Activated naive CD8-positive, alpha-beta T cell treated with anti-CD3 and anti-CD28 coated beads, Interleukin-2, amount 50 U/mL, for 16 hours (primary cell): ENCODE data around the gene CASR.

Experiments
- DNase-seq: peaks from one replicate; pipeline ENCODE4 v3.0.0-alpha.2; 2020; ENCODE audit warnings: low read depth, low spot score

Gene CASR

GRCh38 chr3:122214711-122215110 is 31.2 kb downstream of the CASR start:
- no peak for DNase-seq

GRCh38 chr3:122215592-122216298 is 32.3 kb downstream of the CASR start:
- DNase-seq, result no peak

DNA sequence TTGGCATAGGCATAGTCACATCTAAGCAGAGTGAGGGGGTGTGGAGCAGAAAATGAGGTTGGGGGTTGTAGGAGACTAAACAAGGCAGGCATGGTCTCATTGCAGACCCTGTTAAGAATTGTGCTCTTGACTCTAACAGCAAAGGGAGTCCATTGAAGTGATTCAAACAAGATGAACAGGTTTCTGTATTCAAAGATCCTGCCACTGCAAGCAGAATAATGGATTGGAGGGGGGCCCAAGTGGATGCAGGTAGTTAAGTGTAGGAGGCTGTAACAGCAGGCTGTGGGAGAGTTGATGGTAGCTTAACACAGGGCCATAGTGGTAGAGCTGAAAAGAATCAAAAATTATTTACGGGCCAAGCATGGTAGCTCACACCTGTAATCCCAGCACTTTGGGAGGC is 34.4 kb downstream of the CASR start:
- DNase-seq, result no peak

- no peak for DNase-seq
Observed at GRCh38 chr3:122219242-122219872, 35.9 kb downstream of the CASR start.

DNA sequence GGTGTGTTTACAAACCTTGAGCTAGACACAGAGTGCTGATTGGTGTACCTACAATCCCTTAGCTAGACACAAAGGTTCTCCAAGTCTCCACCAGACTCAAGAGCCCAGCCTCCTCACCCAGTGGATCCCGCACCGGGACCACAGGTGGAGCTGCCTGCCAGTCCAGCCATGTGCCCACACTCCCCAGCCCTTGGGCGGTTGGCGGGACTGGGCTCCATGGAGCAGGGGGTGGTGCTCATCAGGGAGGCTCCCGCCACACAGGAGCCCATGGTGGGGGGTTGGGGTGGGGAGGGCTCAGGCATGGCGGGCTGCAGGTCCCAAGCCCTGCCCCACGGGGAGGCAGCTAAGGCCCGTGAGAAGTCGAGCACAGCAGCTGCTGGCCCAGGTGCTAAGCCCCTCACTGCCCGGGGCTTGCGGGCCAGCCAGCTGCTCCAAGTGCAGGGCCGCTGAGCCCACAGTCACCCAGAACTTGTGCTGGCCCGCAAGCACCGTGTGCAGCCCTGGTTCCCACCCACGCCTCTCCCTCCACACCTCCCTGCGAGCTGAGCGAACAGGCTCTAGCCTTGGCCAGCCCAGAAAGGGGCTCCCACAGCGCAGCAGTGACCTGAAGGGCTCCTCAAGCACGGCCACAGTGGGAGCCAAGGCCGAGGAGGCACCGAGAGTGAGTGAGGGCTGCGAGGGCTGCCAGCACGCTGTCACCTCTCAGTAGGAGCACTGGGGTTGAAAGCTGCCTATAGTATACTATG is 43.7 kb downstream of the CASR start:
- DNase-seq, result no peak

DNA sequence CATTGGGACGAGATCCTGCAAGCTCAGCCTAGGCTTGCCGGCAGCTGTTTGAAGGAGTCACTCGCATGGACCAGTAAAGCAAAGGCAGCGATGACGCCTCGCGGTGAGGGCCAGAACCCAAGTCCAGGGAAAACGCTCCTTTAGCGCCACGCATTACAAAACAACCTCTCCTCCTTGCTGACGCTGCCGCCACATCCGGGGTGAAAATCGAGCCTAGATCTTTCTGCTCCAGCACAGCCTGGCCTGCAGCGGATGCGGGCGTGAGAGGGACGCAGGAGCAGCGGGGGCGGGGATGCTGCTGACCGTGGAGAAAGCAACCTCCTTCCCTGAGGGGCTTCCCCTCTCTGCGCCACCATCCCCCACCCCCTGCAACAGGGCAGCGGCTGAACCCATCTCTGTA is 46.7 kb downstream of the CASR start:
- DNase-seq, result no peak

DNA sequence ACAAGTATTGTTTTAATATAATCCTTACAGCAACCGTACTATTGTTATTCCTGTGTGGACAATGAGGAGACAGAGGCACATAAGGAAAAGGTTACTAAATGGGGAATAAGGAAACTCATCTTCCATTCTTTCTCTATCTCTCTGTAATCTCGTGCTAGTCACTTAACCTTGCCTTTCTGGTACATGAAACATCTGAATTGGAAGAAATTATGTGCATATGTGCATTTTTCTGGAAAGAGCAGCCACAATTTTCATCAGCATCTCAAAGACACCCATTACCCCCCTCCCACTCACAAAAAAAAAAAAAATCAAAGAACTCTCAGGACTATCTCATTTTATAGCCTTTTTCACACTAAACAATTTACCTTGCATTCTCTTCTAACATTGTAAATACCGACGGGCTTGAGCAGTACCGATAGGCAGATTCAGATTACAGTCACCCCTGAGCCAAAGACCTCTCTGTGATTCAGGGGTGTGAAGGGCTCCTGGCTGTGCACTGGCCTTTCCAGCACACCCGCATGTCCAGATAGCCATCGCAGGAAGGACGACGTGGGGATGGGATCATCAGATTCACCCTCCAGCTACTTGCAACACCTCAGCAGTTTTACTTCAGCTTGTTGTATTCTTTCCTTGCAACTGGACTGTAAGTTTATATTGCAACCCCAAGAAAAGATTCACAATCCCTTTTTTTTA is 48.1 kb downstream of the CASR start:
- DNase-seq, result no peak

- DNase-seq, result no peak
Observed at GRCh38 chr3:122232485-122232884, 49.0 kb downstream of the CASR start.

GRCh38 chr3:122233101-122233952 is 49.9 kb downstream of the CASR start:
- DNase-seq, result no peak

GRCh38 chr3:122234117-122234516 is 50.6 kb downstream of the CASR start:
- DNase-seq, result no peak

DNA sequence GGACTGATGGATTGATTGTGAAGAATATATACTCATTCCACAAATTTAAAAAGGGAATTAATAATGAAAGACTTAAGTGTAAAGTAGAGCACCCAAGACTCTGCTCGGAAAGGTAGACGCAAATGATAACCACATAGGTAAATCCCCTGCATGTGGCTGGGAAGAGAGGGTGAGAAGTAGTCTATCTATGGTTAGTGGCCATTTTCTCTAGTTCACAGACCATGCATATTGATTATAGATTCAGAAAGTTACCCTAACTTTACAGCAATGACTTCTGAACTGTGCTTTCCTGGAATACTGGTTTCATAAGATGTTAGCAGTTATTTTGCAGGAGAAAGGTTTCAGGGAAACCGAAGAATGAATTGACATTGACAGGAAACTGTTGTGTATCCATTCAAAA is 51.7 kb downstream of the CASR start:
- no peak for DNase-seq

- no peak for DNase-seq
Observed at GRCh38 chr3:122239112-122239511, 55.6 kb downstream of the CASR start.

DNA sequence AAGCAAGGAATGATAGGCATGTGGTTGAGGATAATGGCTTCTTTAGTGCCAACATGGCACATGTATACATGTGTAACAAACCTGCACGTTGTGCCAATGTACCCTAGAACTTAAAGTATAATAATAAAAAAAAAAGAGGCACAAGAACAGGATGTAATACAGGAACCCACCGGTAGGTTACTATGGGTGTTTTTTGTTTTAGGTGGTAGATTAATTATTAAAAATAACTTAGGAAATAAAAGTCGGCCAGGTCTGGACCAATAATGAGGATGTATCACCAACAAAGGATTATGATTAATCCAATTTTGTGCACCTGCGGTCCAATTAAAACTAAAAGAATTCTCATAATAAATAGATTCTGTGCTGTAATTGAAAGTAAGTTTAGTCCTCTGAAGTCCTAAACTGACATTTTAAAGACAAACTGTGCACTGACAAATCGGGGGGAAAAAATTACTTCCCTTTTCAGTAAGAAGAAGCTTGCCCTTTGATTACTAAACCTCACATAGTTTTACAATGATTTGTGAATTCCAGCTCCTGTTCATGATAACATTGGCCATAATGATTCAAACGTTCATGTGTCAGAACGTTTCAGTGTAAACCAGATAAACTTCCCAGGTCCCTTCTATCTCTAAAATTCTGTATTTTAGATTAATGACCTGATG is 62.2 kb downstream of the CASR start:
- DNase-seq, result no peak

- no peak for DNase-seq
Observed at GRCh38 chr3:122246199-122246598, 62.7 kb downstream of the CASR start.

GRCh38 chr3:122247087-122247824 is 63.8 kb downstream of the CASR start:
- DNase-seq, result no peak

DNA sequence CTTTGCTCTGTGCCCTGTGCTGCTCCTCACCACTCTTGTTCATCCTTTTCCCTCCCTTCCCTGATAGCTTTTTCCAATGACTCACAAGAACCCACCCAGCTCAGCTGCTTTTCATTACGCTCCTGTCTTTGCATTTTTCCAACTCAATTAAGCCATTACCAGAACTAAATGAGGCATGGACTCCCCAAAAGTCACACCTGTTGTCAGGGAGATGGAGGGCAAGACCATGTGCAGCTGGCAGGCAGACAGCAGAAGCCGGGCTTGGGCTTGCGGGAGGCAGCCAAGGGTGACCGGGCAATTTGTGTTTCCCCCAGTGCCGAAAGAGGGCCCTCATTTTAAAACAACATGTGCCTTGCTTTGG is 64.3 kb downstream of the CASR start:
- no peak for DNase-seq

DNA sequence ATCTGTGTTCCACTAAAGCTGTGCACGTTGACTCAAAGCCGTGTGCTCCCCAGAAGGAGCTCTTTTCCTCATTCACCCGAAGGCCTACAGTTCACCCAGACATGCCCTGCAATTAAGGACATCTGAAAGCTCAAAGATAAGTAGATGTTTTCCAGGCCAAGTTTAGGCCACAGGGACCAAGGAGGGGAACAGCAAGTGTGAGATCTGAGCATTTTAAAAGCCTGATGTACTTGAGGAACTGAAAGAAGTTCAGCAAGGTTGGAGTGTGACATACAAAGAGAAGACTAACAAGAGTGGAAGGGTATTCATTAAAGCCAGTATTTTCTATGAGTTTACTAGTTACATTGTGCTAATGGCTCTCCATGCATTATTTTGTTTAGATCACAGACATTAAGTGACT is 68.0 kb downstream of the CASR start:
- no peak for DNase-seq

- no peak for DNase-seq
Observed at GRCh38 chr3:122253581-122253980, 70.1 kb downstream of the CASR start.

GRCh38 chr3:122255757-122256439 is 72.4 kb downstream of the CASR start:
- no peak for DNase-seq
